HCT116 (cell line): ENCODE data around the gene PATZ1. TPM values are rescaled to one million over a fixed set of nuclear protein-coding genes. Genes with fewer than 3 reads are reported as not detected.
"Not testable (repeated sequence)": the region's sequence is repeated elsewhere in the genome, so short reads cannot be mapped to it uniquely, and the experiment has no call there.

ENCODE experiments used
- ATAC-seq: fragments of 200-7000 bp; cut with Tn5 transposase; 2 replicates; pipeline ENCODE4 v1.9.1; 2020; ENCODE audit warnings: mild to moderate bottlenecking, moderate library complexity
- BruUV-seq: library from RNA; stranded (reverse); fragments of 400-500 nt; replicated peaks from 2 replicates; lab custom pipeline; 2021; lab: Mats Ljungman, UMichigan
- CTCF ChIA-PET: fragments of 300-600 bp; sonication (Branson Sonifier 250); formaldehyde crosslinking; loops from one replicate; lab custom pipeline; 2021; ENCODE audit warnings: antibody characterized with exemption; lab: Charles Lee
- POLR2A ChIA-PET: fragments of 300-600, 350-600 bp; sonication (Branson Sonifier 250); formaldehyde crosslinking; loops from one replicate; lab custom pipeline; 2021; ENCODE audit warnings: antibody characterized with exemption; lab: Charles Lee
- RAD21 ChIA-PET, 2 experiments: fragments of 300-600 bp; sonication (Branson Sonifier 250); formaldehyde crosslinking; loops; one replicate each; lab custom pipeline; 2023; ENCODE audit warnings: low total read pairs in 2 of 2; ENCODE audit not compliant: uncharacterized antibody in 2 of 2, unreplicated experiment in 2 of 2, low non-redundant PET in 1 of 2; lab: Charles Lee
- DNase-seq: peaks from one replicate; pipeline ENCODE4 v3.0.0-alpha.2; 2010; ENCODE audit warnings: low read depth, low spot score
- H2AFZ ChIP-seq: fragments of 200-600 bp; shearing (Covaris generic), sonication (generic); 2 replicates; pipeline ENCODE4 v1.6.1; 2017; ENCODE audit warnings: low read depth, mixed run types, mixed read lengths, antibody characterized with exemption, low read length; ENCODE audit not compliant: poor library complexity, severe bottlenecking
- H3K27ac ChIP-seq: 2 replicates; pipeline ENCODE4 v1.5.1; 2012; ENCODE audit warnings: low read depth, low read length
- H3K27me3 ChIP-seq: fragments of 200-600 bp; sonication (generic); 2 replicates; pipeline ENCODE4 v1.6.1; 2016; ENCODE audit warnings: mixed run types, low read length, mixed read lengths; ENCODE audit not compliant: insufficient read depth
- H3K36me3 ChIP-seq, 2 experiments: fragments of 200-500 bp in 1 of 2; fragments of 200-600 bp in 1 of 2; sonication (Bioruptor generic) in 1 of 2; sonication (generic) in 1 of 2; 2 replicates each; pipeline versions ENCODE4 v1.5.1 to v1.6.1; 2014 to 2016; ENCODE audit warnings: low read length in 2 of 2, inconsistent platforms in 1 of 2, mixed read lengths in 1 of 2, mixed run types in 1 of 2; ENCODE audit not compliant: insufficient read depth in 2 of 2, control insufficient read depth in 1 of 2
- H3K4me1 ChIP-seq, 2 experiments: fragments of 200-600 bp in 1 of 2; sonication (generic) in 1 of 2; 2 replicates each; pipeline versions ENCODE4 v1.5.1 to v1.6.1; 2012 to 2017; ENCODE audit warnings: low read length in 2 of 2, inconsistent platforms in 1 of 2, mild to moderate bottlenecking in 1 of 2, mixed read lengths in 1 of 2, mixed run types in 1 of 2, moderate library complexity in 1 of 2; ENCODE audit not compliant: insufficient read depth in 2 of 2, control insufficient read depth in 1 of 2
- H3K4me2 ChIP-seq: fragments of 200-600 bp; sonication (generic); 2 replicates; pipeline ENCODE4 v1.6.1; 2017; ENCODE audit warnings: mixed run types, low read length, mixed read lengths
- H3K4me3 ChIP-seq, 2 experiments: fragments of 200-600 bp in 1 of 2; sonication (generic) in 1 of 2; replicated peaks in 1 of 2; 2 replicates each; pipeline ENCODE4 v1.5.1; 2011 to 2016; ENCODE audit warnings: low read length in 2 of 2, control low read depth in 1 of 2, low read depth in 1 of 2, mild to moderate bottlenecking in 1 of 2, mixed read lengths in 1 of 2, mixed run types in 1 of 2
- H3K79me2 ChIP-seq: fragments of 200-600 bp; sonication (generic); 2 replicates; pipeline ENCODE4 v1.6.1; 2017; ENCODE audit warnings: mild to moderate bottlenecking, mixed run types, low read length, moderate library complexity, mixed read lengths; ENCODE audit not compliant: insufficient read depth
- H3K9ac ChIP-seq: fragments of 200-600 bp; sonication (generic); 2 replicates; pipeline ENCODE4 v1.6.1; 2016; ENCODE audit warnings: low read length, mixed read lengths
- H3K9me2 ChIP-seq: fragments of 200-600 bp; sonication (generic), shearing (Covaris generic); 2 replicates; pipeline ENCODE4 v1.6.1; 2017; ENCODE audit warnings: mixed run types, mild to moderate bottlenecking, moderate library complexity; ENCODE audit not compliant: insufficient read depth
- H3K9me3 ChIP-seq, 2 experiments: fragments of 200-500 bp in 1 of 2; fragments of 200-600 bp in 1 of 2; sonication (Bioruptor generic) in 1 of 2; sonication (generic) in 1 of 2; 2 replicates each; pipeline ENCODE4 v1.6.1; 2014 to 2017; ENCODE audit warnings: low read length in 2 of 2, mixed read lengths in 2 of 2, inconsistent platforms in 1 of 2, low read depth in 1 of 2, mild to moderate bottlenecking in 1 of 2, mixed run types in 1 of 2, moderate library complexity in 1 of 2; ENCODE audit not compliant: control insufficient read depth in 1 of 2, insufficient read depth in 1 of 2
- H4K20me1 ChIP-seq: fragments of 200-600 bp; sonication (generic), shearing (Covaris generic); 2 replicates; pipeline ENCODE4 v1.6.1; 2017; ENCODE audit warnings: mixed run types, mild to moderate bottlenecking, moderate library complexity; ENCODE audit not compliant: insufficient read depth
- CBX3 ChIP-seq: IDR thresholded peaks from 2 replicates; pipeline ENCODE4 v1.6.1; 2012; ENCODE audit warnings: low read depth
- CEBPB ChIP-seq: IDR thresholded peaks from 2 replicates; pipeline ENCODE4 v1.6.1; 2012; ENCODE audit warnings: low read depth
- CTCF ChIP-seq, 3 experiments: fragments of 200-600 bp in 1 of 3; sonication (generic) in 1 of 3; IDR thresholded peaks in 2 of 3; conservative IDR thresholded peaks in 1 of 3; 2 replicates each; pipeline ENCODE4 v1.5.1; 2012 to 2017; ENCODE audit warnings: low read depth in 2 of 3, low read length in 2 of 3, antibody characterized with exemption in 1 of 3, borderline replicate concordance in 1 of 3, control low read depth in 1 of 3, mild to moderate bottlenecking in 1 of 3, mixed read lengths in 1 of 3, mixed run types in 1 of 3, moderate library complexity in 1 of 3; ENCODE audit not compliant: insufficient read depth in 1 of 3
- EGR1 ChIP-seq: IDR thresholded peaks from 2 replicates; pipeline ENCODE4 v1.6.1; 2012; ENCODE audit warnings: low read depth
- EZH2 ChIP-seq: fragments of 200-600 bp; sonication (generic); IDR thresholded peaks from 2 replicates; pipeline ENCODE4 v1.6.1; 2017; ENCODE audit warnings: antibody characterized with exemption, mixed run types
- JUND ChIP-seq: IDR thresholded peaks from 2 replicates; pipeline ENCODE4 v1.6.1; 2012
- MAX ChIP-seq: IDR thresholded peaks from 2 replicates; pipeline ENCODE4 v1.6.1; 2012
- POLR2AphosphoS5 ChIP-seq: IDR thresholded peaks from 2 replicates; pipeline ENCODE4 v1.6.1; 2011; ENCODE audit warnings: mild to moderate bottlenecking, low read depth, low read length, moderate library complexity
- SIN3A ChIP-seq: IDR thresholded peaks from 2 replicates; pipeline ENCODE4 v1.6.1; 2012; ENCODE audit warnings: low read depth
- SP1 ChIP-seq: IDR thresholded peaks from 2 replicates; pipeline ENCODE4 v1.6.1; 2012; ENCODE audit warnings: low read depth
- TCF7L2 ChIP-seq: IDR thresholded peaks from 2 replicates; pipeline ENCODE4 v1.7.0; 2011; ENCODE audit warnings: borderline replicate concordance, inconsistent platforms; ENCODE audit not compliant: insufficient read depth, insufficient read length; ENCODE audit errors: extremely low read depth
- YY1 ChIP-seq: IDR thresholded peaks from 2 replicates; pipeline ENCODE4 v1.6.1; 2011; ENCODE audit warnings: low read length, low read depth, moderate library complexity, mild to moderate bottlenecking; ENCODE audit not compliant: insufficient replicate concordance; ENCODE audit errors: extremely low read depth
- ZFX ChIP-seq: fragments of 450-650 bp; IDR thresholded peaks from 2 replicates; pipeline ENCODE4 v1.6.1; 2017
- intact Hi-C: fragments of 100-400 bp; cut with micrococcal nuclease; formaldehyde crosslinking; loops from 2 replicates; pipeline ENCODE4 v1.10.0; 2022
- total RNA-seq: library from RNA; stranded (reverse); gene quantifications from one replicate; pipeline ENCODE4 v1.2.1, GENCODE V29; 2021; ENCODE audit not compliant: unreplicated experiment

The PATZ1 gene
- total RNA-seq, 1 experiment from 2014 or later: 30.6 TPM

- RAD21 ChIA-PET: no interaction called here
- no peak for ATAC-seq
- intact Hi-C loops: no loop called here
- Histone ChIP-seq H3K4me3 (no peak overlapping the region), H4K20me1 (no peaks in the 10 kb centered on the region), H3K4me2 (no peak overlapping the region), H3K79me2 (no peaks in the 10 kb centered on the region), H3K27me3 (no peaks in the 10 kb centered on the region), H3K36me3 (no peaks in the 10 kb centered on the region), H3K9me2 (no peaks in the 10 kb centered on the region), H2AFZ (no peak overlapping the region), H3K4me1 (peaks cover 0 to 4% of the 10 kb centered on the region in 2 experiments; a peak in 2 of 4 replicates), H3K27ac (no peak overlapping the region), H3K9me3 (no peaks in the 10 kb centered on the region), H3K9ac (no peak overlapping the region)
- DNase-seq: no peak
- TF ChIP-seq SP1 (peak; percentile 20; the same call in 1 of the 2 replicates), SIN3A (no peak)
- CTCF ChIA-PET: no interaction called here
- POLR2A ChIA-PET: no interaction called here
- BruUV-seq: no TSS peak
Measured at GRCh38 chr22:31393893-31394292, 47.7 kb upstream of the PATZ1 start.

GRCh38 chr22:31378651-31379050 is 32.5 kb upstream of the PATZ1 start:
- ATAC-seq, H3K27ac ChIP-seq, H3K4me1 ChIP-seq, H3K4me3 ChIP-seq, H2AFZ ChIP-seq, H3K4me2 ChIP-seq, BruUV-seq, DNase-seq, H3K36me3 ChIP-seq, H3K9me3 ChIP-seq, H3K9me2 ChIP-seq, intact Hi-C loops, RAD21 ChIA-PET, H3K27me3 ChIP-seq, H3K79me2 ChIP-seq, H4K20me1 ChIP-seq, CTCF ChIA-PET, H3K9ac ChIP-seq, POLR2A ChIA-PET: not testable (repeated sequence)

- H3K9ac ChIP-seq: no peak overlapping the region
- DNase-seq (no peak), ATAC-seq (no peak)
- H3K27me3 ChIP-seq: no peaks in the 10 kb centered on the region
- RAD21 ChIA-PET: no interaction called here
- H3K9me3 ChIP-seq: no peaks in the 10 kb centered on the region
- POLR2A ChIA-PET: no interaction called here
- CTCF ChIA-PET: no interaction called here
- H3K9me2 ChIP-seq: no peaks in the 10 kb centered on the region
- no peaks in the 10 kb centered on the region for H3K36me3 ChIP-seq
- no peak overlapping the region for H2AFZ ChIP-seq
- no peak overlapping the region for H3K4me2 ChIP-seq
- no peaks in the 10 kb centered on the region for H3K79me2 ChIP-seq
- intact Hi-C loops: no loop called here
- no peak overlapping the region for H3K27ac ChIP-seq
- H4K20me1 ChIP-seq: no peaks in the 10 kb centered on the region
- H3K4me3 ChIP-seq: no peak overlapping the region
- H3K4me1 ChIP-seq: no peaks in the 10 kb centered on the region
- no TSS peak for BruUV-seq
- TF ChIP-seq EZH2 (no peak), CEBPB (no peak), YY1 (no peak), SIN3A (no peak), EGR1 (no peak), MAX (no peak), ZFX (no peak), CBX3 (no peak), JUND (no peak), TCF7L2 (no peak), SP1 (no peak), CTCF (IDR thresholded peaks at IDR 0.05 in 2 of 3, conservative IDR thresholded peaks at IDR 0.05 in 1 of 3; ENCODE audit: borderline replicate concordance in 1 of 3, insufficient read depth in 1 of 3, low read depth in 2 of 3, low read length in 2 of 3) (no peak), POLR2AphosphoS5 (no peak)
Measured at GRCh38 chr22:31378123-31378522, 32.0 kb upstream of the PATZ1 start.
